Retina (tissue), 1 donor: ENCODE results near the gene PRDM16.

Experiments used
- DNase-seq: peaks from one replicate; pipeline ENCODE4 v3.0.0-alpha.2; 2016

PRDM16 gene

DNA sequence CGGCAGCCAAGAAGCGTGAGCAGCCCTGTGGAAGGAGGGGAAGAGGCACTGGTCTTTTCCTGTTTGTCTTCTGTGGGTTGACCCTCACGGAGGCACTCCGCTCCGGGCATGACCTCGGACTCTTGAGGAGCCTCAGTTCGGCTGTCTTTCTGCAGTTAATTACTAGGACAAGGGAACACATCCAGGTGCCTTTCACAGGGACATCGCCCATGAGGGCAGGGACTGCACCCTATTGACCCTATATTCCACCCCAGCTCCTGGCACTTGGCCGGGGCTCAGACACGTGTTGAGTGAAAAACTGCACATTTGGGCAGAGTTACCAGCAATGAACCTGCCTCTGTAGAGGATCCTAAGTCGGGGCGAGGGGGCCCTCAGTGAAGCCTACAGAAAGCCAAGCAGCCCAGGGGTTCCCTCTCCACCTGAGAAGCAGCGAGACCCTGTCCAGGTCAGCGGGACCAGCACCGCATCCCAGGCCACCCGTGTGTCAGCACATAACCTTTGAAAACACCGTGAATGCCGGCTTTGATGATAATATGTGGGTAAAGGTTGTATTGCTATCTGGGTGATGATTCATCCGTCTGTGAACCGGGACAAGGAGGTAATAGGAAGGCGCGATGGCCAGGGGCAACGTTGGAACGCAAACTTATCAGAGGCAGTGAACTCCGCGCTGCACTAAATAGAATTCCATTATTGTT lies 224.0 kb downstream of the PRDM16 start:
- DNase-seq = no peak

DNA sequence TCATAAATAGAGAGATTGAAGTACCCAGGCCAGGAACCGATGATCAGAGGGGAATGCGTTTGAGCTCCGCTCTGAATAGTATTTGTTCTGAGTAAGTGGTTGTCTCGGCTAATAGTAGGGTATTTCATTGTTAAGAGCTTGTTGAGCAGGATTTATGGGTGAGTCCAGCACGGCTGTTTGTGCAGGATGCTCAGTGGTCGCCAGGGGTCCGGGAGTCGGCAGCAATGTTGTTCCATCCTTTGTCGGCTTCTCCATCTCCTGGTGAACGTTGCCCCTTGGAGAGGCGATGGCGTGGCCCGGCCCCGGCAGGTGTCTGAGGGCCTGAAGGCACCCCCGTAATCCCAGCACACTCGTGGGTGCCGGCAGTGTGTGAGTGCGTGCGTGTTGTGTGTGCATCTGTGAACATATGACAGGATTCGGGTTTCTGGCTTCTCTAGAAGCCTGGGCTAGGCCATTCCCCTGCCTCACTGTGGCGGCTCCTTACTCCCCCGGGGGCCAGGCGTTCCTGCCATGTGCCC lies 224.6 kb downstream of the PRDM16 start:
- no peak for DNase-seq

DNA sequence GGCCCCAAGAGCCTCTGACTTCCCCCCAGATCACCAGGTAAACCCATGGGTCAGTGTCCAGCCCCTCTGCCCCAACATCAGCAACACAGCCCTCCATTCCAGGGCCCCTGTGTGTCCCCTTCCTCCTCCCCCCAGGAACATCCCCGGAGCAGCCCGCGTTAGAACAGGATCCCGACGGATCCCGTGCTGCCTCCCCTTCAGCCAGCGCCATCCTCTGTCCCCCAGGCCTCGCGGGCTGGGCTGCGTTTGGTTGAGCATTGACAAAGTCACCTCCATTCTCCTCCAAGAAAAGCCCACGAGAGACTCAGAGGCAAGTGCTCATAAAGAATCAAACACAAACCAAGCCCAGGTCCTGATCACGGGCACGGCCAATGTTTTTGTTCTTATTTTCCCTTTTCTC lies 225.4 kb downstream of the PRDM16 start:
- DNase-seq = no peak

DNA sequence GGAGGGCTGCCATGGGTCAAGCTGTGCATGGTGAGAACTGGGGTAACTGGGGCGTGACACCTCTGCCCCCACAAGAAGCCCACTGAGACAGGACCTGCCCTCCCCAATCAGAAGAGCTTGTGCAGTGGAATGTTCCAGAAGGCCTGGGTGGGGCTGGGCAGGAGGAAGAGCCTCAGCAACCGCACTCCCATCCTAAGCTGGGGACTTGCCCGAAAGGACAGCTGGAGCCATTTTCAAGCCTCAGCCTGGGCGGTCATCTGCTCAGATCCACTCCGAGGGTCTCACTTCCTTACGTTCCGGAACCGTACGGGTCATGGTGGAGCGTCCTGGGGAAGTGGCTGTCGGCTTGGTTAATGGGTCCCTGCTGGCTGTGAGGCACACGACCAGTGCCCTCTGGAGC lies 226.8 kb downstream of the PRDM16 start:
- DNase-seq = no peak

DNA sequence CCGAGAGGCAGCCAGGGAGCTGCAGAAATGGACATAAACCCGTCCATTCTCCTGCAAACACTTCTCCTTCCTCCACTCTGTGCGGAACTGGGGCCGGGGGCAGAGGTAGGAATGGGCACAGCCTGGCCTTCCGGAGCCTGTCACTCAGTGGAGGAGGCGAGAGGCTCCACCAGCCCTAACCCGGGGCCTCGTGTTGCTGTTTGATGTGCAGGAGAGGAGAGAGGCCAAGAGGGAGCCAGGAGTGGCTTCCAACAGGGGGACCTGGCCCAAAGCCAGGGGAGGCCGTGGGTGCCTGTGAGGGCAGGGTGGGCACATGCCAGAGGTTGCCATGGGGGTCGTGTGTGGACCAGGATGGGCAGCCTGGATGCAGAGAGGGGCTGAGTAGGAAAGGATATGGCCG lies 227.3 kb downstream of the PRDM16 start:
- DNase-seq = no peak

DNA sequence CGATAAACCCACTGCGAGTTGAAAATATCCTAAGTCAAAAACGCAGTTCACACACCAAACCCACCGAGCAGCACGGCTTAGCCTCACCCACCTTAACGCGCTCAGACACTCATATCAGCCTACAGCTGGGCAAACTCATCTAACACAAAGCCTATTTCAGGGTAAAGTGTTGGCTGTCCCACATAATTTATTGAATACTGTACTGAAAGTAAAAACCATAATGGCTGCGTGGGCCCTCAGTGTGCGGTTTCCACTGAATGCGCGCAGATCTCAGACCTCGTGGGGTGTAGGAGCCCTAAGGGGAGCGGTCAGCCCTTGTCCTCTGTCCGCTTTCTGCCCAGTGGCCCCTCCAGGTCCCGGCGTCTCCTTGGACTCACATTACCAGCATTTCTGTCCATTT lies 227.8 kb downstream of the PRDM16 start:
- no peak for DNase-seq

DNA sequence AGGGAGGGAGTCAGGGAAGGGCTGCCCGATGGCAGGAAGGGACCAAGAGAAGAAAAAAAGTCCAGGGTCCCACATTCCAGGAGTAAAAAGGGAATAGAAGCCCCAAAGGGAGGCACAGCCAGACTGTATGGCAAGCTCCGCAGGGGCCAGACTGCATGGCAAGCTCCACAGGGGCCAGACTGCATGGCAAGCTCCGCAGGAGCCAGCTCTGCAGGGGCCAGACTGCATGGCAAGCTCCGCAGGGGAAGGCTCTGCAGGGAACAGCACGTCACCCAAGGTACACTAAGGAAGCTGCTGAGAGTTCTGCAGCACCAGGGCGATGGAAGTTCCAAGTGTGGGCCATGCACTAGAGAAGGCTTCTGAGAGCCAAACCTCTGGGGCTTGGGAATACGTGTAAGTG lies 228.8 kb downstream of the PRDM16 start:
- no peak for DNase-seq

DNA sequence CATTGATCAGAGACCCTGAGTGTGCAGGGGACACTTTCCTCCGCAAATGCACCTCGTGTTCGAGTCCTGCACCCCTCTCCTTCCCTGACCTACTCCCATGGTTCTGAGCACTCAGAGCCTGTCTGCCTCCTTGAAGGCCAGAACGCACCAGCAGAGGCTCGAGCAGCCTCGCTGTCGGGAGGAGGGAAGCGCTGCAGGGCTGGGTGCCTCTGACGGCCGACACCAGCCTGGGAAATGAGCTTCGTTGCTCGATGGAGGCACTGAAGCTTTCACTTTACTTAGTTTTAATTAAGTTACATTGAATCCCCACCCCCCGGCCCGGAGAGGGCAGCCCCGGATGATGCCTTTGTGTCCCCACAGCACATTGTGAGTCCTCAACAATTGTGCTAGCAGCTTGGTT lies 229.2 kb downstream of the PRDM16 start:
- no peak for DNase-seq

DNA sequence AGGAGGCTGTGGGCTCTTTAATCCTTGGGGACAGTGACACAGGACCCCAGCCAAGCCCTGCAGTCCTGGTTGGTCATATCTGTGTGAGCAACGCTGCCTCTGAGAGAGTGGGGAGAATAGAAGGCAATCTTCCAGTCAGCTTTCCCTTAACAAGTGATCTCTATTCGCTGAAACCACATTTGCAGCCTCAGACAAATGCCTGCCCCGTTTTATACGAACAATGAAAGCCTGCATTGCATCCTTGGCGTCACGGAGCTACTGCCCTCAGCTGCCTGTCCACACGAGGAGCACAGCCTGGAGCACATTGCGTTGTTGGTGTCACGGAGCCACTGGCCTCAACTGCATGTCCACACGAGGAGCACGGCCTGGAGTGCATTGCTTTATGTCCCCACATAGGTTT lies 235.2 kb downstream of the PRDM16 start:
- no peak for DNase-seq

DNA sequence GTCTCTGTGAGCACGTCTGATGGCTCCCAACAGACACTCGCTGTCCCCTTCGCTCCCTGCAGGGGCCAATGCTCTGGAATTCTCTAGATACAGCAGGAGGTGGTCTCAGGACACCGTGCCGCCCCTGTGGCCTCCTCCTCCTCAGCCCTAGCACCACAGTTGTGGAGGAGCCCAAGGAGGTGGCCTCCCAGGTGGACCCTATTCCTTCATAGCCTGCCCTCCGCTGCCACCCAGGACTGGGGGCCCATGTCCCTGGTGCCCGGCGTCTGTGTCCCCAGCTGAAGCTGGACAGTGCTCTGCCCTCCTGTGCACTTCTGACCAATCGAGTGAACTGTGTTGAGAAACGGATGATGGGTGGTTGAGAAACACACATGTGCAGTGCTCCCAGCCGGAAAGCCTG lies 235.7 kb downstream of the PRDM16 start:
- no peak for DNase-seq

DNA sequence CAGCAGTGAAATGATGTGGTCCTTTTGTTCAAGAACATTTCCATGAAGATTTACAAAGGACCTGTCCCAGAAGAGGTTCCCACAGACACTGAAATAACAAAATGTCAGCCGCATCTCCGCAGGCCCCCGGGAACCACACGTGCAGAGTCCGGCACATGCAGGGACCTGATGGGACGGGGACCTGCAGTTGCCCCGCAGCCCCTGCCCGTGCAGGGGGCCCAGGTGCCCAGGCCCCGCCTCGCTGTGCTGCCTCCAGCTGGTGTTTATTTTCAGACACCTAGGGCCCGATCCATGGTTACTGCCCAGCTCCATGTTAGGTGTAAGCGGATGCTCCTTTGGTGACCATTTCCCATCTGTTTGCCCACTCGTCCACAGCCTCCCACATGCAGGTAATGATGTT lies 236.2 kb downstream of the PRDM16 start:
- no peak for DNase-seq

DNA sequence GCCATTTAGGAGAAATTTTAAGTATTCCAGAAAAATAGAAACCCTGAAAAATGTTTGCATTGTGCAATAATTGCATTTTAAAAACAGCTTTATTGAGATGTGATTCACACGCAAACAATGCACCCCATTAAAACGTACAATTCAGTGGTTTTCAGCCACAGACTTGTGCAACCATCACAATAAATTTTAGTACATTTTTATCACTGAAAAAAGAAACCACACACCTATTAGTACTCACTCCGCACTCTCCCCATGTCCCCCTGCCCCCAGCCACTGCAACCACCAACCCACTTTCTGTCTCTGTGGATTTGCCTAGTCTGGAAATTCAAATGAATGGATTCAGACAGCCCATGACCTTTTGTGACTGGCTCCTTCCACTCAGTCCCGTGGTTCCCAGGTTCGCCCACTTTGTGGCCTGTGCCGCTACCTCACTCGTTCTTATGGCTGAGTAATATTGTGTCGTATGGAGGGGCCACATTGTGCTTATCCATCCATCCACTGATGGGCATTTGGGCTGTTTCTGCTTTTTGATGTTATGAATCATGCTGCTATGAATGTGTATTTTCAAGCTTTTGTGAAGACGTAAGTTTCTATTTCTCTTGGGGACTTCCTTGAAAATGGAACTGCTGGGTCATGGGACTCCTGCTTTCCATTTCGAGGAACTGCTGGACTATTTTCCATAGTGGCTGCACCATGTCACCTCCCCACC lies 237.7 kb downstream of the PRDM16 start:
- no peak for DNase-seq

DNA sequence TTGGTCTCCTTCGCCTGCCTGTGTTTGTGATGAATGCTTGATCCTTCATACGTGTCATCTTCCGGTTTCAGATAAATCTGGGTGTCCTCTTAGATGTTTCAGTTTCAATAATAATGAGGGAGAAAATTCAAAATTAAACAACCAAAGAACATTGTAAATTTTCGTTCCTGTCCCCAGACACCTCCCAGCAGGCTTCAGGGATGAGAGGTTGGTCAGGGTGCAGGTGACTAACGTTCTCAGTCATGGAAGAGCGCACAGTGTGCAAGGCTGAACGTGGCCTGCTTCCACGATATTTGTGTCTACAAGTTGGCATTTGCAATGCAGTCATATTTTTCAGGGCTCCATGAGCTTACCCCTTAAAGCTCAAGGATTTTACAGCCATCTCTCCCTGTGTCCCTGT lies 238.4 kb downstream of the PRDM16 start:
- DNase-seq = no peak

DNA sequence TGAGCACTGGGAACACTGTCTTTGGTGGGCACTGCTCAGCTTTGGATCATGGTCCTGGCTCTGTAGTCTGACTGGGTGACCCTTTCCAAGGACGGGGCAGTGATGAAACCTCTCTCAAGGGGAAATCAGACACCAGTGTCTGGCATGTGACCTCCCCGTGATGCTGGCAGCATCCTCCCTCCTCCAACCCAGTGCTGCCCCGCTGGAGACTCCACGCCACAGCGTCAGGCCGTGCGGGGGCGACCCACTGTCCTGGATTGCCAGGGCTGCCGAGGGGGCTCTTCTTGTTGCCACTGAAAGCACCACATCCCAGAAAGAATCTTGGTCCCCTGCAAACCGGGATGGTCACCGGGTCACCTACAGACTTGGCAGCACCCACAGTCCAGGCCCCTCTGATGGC lies 239.1 kb downstream of the PRDM16 start:
- DNase-seq = no peak

DNA sequence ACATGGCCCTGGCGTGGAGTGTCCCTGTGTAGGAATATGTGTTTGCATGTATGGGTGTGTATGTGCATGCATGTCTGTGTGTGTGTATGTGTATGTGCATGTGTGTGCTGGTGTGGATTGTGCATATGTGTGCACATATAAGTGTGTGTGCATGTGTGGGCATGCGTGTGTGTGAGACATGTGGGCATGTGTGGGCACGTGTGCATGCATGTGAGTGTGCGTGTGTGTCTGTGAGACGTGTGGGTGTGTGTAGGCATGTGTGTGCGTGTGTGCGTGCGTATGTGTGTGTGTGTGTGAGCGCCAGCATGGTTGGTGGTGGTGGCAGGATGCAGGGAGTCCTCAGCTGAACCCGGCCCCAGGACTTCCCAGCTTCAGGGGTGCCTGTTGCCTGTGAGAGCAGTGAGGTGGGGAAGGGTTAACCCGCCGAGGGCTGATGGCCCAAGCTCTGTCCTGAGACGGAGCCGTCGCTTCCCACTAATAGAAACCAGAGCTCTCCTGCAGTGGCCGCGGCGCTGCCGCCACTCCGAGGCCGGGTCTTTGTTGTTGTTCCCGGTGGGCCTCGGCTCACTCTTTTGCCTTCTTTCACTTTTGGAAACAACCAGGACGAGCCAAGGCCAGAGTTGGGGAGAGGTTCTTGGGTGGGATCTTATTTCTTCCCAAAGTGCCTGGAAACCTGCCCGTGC lies 241.9 kb downstream of the PRDM16 start:
- DNase-seq = peak; percentile 34

DNA sequence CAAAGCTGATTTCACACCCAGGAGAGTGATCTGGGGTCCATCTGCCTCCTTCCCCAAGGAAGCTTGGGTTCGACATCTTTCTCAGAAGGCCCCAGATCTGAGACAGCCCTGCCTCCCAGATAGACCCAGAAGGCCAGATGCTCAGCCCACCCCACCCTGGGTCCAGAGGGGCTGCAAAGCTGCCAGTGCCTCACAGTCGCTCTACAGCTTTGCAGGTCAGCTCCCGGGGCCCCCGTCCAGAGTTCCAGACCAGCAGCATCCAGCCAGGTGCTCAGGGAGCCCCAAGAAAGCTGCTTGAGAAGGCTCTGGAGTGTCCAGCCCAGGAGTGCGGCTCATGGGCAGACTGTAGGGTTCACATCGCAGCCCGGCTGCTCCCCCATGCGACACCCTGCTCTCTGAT lies 242.7 kb downstream of the PRDM16 start:
- DNase-seq = no peak

DNA sequence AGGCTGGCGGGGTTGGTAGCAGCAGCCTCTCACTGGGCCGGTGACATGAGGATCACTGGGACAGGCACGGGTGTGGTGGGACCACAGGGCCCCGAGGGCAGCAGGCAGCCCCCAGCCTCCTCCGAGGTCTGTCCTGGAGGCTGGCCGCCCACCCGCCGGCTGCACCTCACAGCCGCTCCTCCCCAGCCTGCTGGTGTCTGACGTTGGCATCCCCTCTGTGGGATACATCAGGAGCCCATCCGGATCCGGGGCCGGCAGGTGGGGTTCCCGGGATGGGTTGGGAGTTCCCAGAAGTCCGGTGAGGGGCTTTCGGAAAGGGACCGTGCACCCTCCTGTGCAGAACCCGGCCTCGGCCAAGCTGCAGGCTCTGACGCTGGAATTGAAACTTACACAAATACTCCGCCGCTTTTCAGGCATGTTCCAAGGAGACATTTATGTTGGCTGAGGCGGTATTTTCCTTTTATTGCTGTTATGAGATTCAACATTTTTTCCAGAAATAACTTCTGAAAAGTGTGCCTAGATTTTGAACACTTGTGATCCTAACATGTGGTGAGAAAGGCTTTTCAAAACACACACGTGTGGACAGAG lies 243.4 kb downstream of the PRDM16 start:
- DNase-seq = no peak

DNA sequence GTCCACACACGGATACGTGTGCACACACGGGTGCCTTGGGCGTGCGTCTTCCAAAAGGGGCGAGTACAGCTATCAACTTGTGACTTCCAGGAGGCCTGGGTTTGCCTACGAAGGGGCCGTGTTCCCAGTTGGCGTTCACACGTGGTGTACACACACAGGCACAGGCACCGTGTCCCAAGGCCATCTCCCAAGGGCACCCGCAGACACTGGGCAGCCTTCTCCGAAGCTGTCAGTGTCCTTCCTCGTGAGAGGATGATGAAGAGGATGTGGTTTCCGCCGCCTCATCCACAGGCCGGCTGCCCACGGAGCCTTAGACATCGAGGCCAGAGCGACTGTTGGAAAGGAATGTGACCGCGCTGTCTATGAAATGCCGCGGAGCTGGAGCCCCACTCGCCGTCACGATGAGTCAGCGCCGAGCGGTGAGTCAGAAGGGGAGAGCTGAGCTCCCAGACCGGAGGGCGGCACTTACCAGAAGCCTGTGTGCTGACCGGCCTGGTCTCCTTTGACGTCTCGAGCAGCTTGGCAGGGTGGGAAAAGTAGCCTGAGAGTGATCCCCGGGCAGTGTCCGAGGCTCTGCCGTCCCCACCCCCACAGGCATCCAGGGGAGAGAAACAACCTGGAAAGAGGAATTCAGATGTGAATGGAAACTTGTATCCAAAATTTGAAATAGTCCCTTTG lies 244.0 kb downstream of the PRDM16 start:
- DNase-seq = peak; percentile 75

DNA sequence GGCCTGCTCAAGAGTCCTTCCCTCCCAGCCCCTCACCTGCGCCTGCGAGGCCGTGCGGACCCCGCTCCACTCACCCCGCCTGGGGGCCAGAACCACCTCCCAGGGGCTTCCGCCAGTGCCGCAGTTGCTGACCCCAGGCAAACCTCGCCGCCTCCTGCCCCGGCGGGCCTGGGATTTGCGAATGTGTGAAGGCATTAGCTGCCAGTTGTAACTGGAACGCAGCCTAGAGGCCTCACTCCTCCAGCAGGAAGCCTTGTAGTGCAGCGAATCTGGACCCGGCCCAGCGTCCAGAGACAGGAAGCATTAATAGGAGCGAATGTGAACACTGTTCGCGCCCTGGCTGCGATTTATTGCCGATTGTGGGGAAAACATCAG lies 244.6 kb downstream of the PRDM16 start:
- peak; percentile 70 for DNase-seq

DNA sequence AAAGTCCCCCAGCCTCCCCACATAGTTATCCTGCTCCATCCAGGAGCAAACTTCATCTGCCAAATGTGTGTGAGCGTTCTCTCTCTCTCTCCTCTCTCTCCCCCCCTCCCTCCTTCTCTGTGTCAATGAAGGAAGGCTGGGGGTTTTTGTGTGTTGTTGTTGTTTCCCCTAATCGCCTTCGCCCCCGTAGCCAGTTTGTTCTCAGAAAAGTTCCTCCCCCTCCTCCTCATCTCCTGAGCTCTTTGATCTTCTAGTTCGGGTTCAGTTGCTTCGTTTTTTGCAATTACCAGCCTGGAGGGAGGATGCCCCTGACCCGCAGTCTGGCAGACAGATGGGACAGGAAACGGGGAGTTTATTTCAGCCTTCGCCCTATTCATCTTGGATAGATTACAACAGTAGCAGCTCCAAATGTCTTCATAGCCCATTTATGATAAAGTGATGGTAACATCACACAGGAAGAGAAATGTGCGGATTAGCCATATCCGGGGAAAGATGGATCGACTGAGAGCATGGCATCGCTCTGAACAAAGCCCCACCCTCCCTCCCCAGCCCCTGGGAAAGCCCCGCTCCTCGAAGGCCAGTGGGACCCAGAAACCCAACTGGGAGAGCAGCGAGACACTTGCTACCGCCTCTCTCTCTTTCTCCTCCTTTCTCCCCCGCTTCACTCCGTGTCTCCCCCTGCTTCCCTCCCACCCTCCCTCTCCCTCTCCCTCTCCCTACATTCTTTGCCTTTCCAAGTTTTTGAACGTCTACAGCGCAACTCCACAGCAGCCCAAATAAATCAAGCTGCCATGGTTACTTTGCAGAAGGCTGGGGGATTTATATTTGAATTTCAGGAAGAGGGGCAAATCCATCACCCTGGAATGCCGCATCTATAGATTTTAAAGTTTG lies 245.7 kb downstream of the PRDM16 start:
- no peak for DNase-seq

DNA sequence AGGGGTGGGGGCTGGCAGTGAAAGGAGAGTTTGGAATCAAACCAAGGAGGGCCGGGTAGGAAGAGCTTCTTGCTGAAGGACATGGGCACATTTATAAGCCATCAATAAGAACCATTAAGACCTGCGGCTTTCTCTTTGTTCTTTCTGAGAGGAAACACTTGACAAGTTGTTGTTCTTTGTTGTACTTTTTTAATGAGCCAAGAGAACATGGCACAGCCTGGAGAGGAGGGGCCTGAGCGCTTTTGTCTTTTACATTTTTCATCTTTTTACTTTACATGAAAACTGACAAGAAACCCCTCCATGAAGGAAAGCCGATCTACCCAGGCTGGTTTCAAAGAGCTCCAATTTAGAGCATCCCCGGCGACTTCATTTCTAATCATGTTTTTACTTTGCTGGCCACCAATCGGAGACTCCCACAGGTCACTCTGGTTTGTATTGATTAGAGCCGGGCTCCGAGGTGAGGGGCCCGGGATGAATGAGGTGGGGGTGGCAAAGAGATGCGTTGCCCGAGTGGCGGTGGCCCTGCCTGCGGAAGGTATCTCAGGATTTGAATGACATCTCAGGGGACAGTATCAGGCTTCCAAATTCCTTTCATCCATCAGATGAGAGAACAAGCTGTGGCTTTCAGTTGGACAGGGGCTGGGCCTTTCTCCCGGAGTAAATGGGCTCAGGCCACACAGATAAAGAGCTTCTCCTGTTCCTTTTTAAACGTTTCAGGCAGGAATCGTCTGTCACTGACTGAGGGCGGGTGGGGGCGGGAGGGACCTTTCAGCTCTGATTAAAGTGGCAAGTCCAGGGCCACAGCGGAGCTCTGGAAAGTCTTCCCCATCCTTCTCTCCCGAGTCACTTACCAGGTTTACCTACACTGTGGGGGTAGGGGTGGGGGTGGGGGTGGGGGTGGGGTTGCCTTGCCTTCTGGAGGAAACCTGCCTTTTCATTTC lies 246.7 kb downstream of the PRDM16 start:
- DNase-seq = no peak
